ACC112 (cell line): ENCODE measurements around the gene CRB2.

ENCODE experiments used
- H2AFZ ChIP-seq: fragments of 200-600 bp; sonication (generic); one replicate; pipeline ENCODE4 v1.6.0; 2017; ENCODE audit warnings: antibody characterized with exemption, low read length; ENCODE audit not compliant: unreplicated experiment
- H3K27ac ChIP-seq: fragments of 200-600 bp; sonication (generic); 2 replicates; pipeline ENCODE4 v1.5.1; 2014; ENCODE audit warnings: low read depth, mild to moderate bottlenecking, antibody characterized with exemption, low read length, moderate library complexity
- H3K27me3 ChIP-seq: fragments of 200-600 bp; sonication (generic); 2 replicates; pipeline ENCODE4 v1.6.1; 2014; ENCODE audit warnings: mild to moderate bottlenecking, antibody characterized with exemption, low read length, moderate library complexity, mixed read lengths; ENCODE audit not compliant: insufficient read depth
- H3K36me3 ChIP-seq: fragments of 200-600 bp; sonication (generic); 2 replicates; pipeline ENCODE4 v1.6.1; 2016; ENCODE audit warnings: mild to moderate bottlenecking, antibody characterized with exemption, low read length, moderate library complexity, mixed read lengths; ENCODE audit not compliant: insufficient read depth
- H3K4me1 ChIP-seq: fragments of 200-600 bp; sonication (generic); one replicate; pipeline ENCODE4 v1.6.1; 2016; ENCODE audit warnings: low read length, mixed read lengths; ENCODE audit not compliant: insufficient read depth, unreplicated experiment, control insufficient read depth
- H3K4me3 ChIP-seq: fragments of 200-600 bp; sonication (generic); 2 replicates; pipeline ENCODE4 v1.5.1; 2014; ENCODE audit warnings: mild to moderate bottlenecking, low read depth, low read length
- H3K79me2 ChIP-seq: fragments of 200-600 bp; sonication (generic); one replicate; pipeline ENCODE4 v1.6.0; 2016; ENCODE audit warnings: low read length; ENCODE audit not compliant: control insufficient read depth, unreplicated experiment, insufficient read depth

Gene CRB2

GRCh38 chr9:123339666-123340510 is 16.1 kb upstream of the CRB2 start:
- no peaks in the 10 kb centered on the region for H3K27me3 ChIP-seq
- no peaks in the 10 kb centered on the region for H3K79me2 ChIP-seq
- no peak overlapping the region for H3K4me3 ChIP-seq
- no peaks in the 10 kb centered on the region for H3K36me3 ChIP-seq
- no peaks in the 10 kb centered on the region for H3K4me1 ChIP-seq
- H2AFZ ChIP-seq = no peak overlapping the region
- no peak overlapping the region for H3K27ac ChIP-seq

GRCh38 chr9:123341816-123342215 is 14.2 kb upstream of the CRB2 start:
- Histone ChIP-seq H3K4me1 (no peaks in the 10 kb centered on the region), H3K27ac (no peak overlapping the region), H3K79me2 (no peaks in the 10 kb centered on the region), H2AFZ (no peak overlapping the region), H3K27me3 (no peaks in the 10 kb centered on the region), H3K4me3 (no peak overlapping the region), H3K36me3 (no peaks in the 10 kb centered on the region)

- H3K4me1 ChIP-seq = no peaks in the 10 kb centered on the region
Measured at GRCh38 chr9:123342247-123342646, 13.8 kb upstream of the CRB2 start.

GRCh38 chr9:123343443-123344191 is 12.4 kb upstream of the CRB2 start:
- Histone ChIP-seq H3K79me2 (no peaks in the 10 kb centered on the region), H3K4me1 (no peaks in the 10 kb centered on the region), H2AFZ (no peak overlapping the region), H3K27me3 (no peaks in the 10 kb centered on the region), H3K36me3 (no peaks in the 10 kb centered on the region), H3K27ac (no peak overlapping the region), H3K4me3 (no peak overlapping the region)

More at GRCh38 chr9:123342247-123342646, 13.8 kb upstream of the CRB2 start:
- H3K27ac ChIP-seq = no peak overlapping the region
- no peak overlapping the region for H2AFZ ChIP-seq
- no peaks in the 10 kb centered on the region for H3K79me2 ChIP-seq
- no peak overlapping the region for H3K4me3 ChIP-seq
- no peaks in the 10 kb centered on the region for H3K36me3 ChIP-seq
- H3K27me3 ChIP-seq = no peaks in the 10 kb centered on the region

GRCh38 chr9:123344192-123344949 is 11.6 kb upstream of the CRB2 start:
- no peaks in the 10 kb centered on the region for H3K79me2 ChIP-seq
- H3K27ac ChIP-seq = no peak overlapping the region
- no peak overlapping the region for H2AFZ ChIP-seq
- H3K4me3 ChIP-seq = no peak overlapping the region
- no peaks in the 10 kb centered on the region for H3K36me3 ChIP-seq
- no peaks in the 10 kb centered on the region for H3K4me1 ChIP-seq
- 0 out of 2 replicates have a peak, but pooled peaks cover 4% of the 10 kb centered on the region for H3K27me3 ChIP-seq

- Histone ChIP-seq H3K27me3 (0 out of 2 replicates have a peak, but pooled peaks cover 7% of the 10 kb centered on the region), H3K79me2 (no peaks in the 10 kb centered on the region), H2AFZ (no peak overlapping the region), H3K36me3 (no peaks in the 10 kb centered on the region), H3K27ac (no peak overlapping the region), H3K4me3 (no peak overlapping the region), H3K4me1 (no peaks in the 10 kb centered on the region)
Measured at GRCh38 chr9:123345567-123345955, 10.4 kb upstream of the CRB2 start.

GRCh38 chr9:123346026-123346425 is 10.0 kb upstream of the CRB2 start:
- Histone ChIP-seq H3K4me3 (no peak overlapping the region), H3K27ac (no peak overlapping the region), H2AFZ (no peak overlapping the region), H3K27me3 (peaks cover 10% of the 10 kb centered on the region; the same call in 1 of the 2 replicates), H3K4me1 (no peaks in the 10 kb centered on the region), H3K79me2 (no peaks in the 10 kb centered on the region), H3K36me3 (no peaks in the 10 kb centered on the region)

GRCh38 chr9:123346826-123347225 is 9.2 kb upstream of the CRB2 start:
- H3K36me3 ChIP-seq = no peaks in the 10 kb centered on the region
- no peak overlapping the region for H3K4me3 ChIP-seq
- H2AFZ ChIP-seq = no peak overlapping the region
- no peaks in the 10 kb centered on the region for H3K4me1 ChIP-seq
- no peaks in the 10 kb centered on the region for H3K79me2 ChIP-seq
- H3K27me3 ChIP-seq = peaks cover 18% of the 10 kb centered on the region; the same call in 1 of the 2 replicates
- H3K27ac ChIP-seq = no peak overlapping the region

GRCh38 chr9:123347289-123348060 is 8.5 kb upstream of the CRB2 start:
- peaks cover 22% of the 10 kb centered on the region for H3K27me3 ChIP-seq
- no peaks in the 10 kb centered on the region for H3K4me1 ChIP-seq
- H2AFZ ChIP-seq = no peak overlapping the region
- no peaks in the 10 kb centered on the region for H3K36me3 ChIP-seq
- no peaks in the 10 kb centered on the region for H3K79me2 ChIP-seq
- H3K27ac ChIP-seq = no peak overlapping the region
- H3K4me3 ChIP-seq = no peak overlapping the region
